ENCODE measurements around the gene L1CAM. TPM values are rescaled to one million over a fixed set of nuclear protein-coding genes. Genes with fewer than 3 reads are reported as not detected.

Gene L1CAM
- total RNA-seq, 1 donor from 2014 or later: 1.4 TPM

DNA sequence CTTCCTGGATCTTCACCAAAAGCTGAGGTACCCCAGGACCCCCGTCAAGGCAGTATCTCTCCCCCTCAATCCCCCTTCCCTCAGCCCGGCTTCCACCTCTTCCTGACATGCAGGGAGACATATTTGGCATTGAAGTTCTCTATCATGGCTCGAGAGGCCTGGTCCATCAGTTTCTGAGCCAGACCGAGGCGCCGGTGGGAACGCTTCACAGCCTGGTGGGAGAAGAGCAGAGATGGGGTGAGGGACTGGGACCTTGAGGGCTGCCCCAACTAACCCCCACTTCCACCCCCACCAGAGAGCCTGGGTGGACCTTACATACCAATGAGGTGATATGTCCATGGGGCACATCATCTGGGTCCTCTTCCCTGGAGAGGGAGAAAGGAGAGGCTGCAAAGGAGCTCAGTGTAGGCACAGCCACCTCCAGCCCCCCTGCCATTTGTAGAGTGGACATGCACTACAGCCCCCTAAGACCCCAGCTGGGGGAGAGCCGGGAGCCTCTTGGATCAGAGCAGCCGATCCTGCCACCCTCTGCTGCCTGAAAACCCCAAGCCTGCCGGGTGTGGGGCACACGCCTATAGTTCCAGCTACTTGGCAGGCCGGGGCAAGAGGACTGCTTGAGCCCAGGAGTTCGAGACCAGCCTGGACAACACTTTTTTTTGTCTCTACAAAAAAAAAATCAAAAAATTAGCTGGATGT, 46.4 kb upstream of the L1CAM start:
- peaks cover 4% of the 10 kb centered on the region for H3K36me3 Mint-ChIP-seq (ENCODE audit: insufficient read depth)
- peaks cover 9% of the 10 kb centered on the region for H3K4me1 Mint-ChIP-seq (ENCODE audit: low read depth)
- TF ChIP-seq, protein P1, sequence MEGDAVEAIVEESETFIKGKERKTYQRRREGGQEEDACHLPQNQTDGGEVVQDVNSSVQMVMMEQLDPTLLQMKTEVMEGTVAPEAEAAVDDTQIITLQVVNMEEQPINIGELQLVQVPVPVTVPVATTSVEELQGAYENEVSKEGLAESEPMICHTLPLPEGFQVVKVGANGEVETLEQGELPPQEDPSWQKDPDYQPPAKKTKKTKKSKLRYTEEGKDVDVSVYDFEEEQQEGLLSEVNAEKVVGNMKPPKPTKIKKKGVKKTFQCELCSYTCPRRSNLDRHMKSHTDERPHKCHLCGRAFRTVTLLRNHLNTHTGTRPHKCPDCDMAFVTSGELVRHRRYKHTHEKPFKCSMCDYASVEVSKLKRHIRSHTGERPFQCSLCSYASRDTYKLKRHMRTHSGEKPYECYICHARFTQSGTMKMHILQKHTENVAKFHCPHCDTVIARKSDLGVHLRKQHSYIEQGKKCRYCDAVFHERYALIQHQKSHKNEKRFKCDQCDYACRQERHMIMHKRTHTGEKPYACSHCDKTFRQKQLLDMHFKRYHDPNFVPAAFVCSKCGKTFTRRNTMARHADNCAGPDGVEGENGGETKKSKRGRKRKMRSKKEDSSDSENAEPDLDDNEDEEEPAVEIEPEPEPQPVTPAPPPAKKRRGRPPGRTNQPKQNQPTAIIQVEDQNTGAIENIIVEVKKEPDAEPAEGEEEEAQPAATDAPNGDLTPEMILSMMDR (IDR thresholded peaks at IDR 0.05; ENCODE audit: unreplicated experiment): no peak
- no peak overlapping the region for H3K4me3 Mint-ChIP-seq (ENCODE audit: low read depth)
- peaks cover 10% of the 10 kb centered on the region for H3K9me3 Mint-ChIP-seq (ENCODE audit: low read depth)
- H3K27ac Mint-ChIP-seq: no peak overlapping the region
- no peak for DNase-seq (ENCODE audit: low spot score, unreplicated experiment)
- no peaks in the 10 kb centered on the region for H3K27me3 Mint-ChIP-seq

DNA sequence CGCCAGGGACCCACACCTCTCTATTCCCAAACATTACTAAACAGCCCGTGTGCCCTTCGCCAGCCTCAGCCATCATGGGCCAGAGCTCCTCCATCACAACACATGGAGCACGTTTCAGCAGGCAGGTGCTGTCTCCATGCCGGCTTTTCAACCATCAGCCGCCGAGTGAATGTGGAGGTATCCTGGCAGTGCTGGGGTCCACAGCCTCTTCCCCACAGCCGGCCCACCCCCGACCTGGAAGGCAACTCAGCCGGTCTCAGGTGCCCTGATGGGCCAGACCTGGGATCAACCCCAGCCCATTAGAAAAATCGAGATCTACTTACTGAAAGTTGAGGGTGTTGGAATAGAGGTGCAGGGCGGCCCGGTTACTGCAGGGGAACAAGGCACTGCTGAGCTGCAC, 45.8 kb upstream of the L1CAM start:
- no peak for DNase-seq (ENCODE audit: low spot score, unreplicated experiment)
- H3K27ac Mint-ChIP-seq: no peak overlapping the region
- TF ChIP-seq, protein P1 (IDR thresholded peaks at IDR 0.05; ENCODE audit: unreplicated experiment): no peak
- no peaks in the 10 kb centered on the region for H3K27me3 Mint-ChIP-seq
- peaks cover 4% of the 10 kb centered on the region for H3K36me3 Mint-ChIP-seq (ENCODE audit: insufficient read depth)
- H3K9me3 Mint-ChIP-seq (ENCODE audit: low read depth): peaks cover 10% of the 10 kb centered on the region
- no peak overlapping the region for H3K4me3 Mint-ChIP-seq (ENCODE audit: low read depth)
- peaks cover 9% of the 10 kb centered on the region for H3K4me1 Mint-ChIP-seq (ENCODE audit: low read depth)

DNA sequence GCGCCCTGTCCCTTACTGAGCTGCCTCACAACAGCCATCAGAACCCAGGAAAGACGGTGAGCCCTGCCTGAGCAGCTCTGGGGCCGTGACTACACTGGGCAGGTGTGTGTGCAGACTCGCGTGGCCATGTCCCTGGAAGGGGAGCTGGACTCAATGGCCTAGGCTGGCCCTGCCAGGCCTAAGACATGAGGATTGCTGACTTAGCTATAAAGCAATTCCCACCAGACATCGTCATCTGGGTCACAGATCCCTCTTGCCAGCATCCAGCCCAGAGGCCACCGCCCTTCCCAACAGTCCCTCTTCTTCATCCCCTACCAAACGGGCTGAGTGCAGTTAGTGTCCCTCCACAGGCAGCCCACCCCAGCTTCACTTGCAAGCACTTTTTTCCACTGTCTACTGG, 45.2 kb upstream of the L1CAM start:
- H3K27me3 Mint-ChIP-seq: no peaks in the 10 kb centered on the region
- peaks cover 6% of the 10 kb centered on the region for H3K9me3 Mint-ChIP-seq (ENCODE audit: low read depth)
- no peak for DNase-seq (ENCODE audit: low spot score, unreplicated experiment)
- H3K4me3 Mint-ChIP-seq (ENCODE audit: low read depth): no peak overlapping the region
- H3K4me1 Mint-ChIP-seq (ENCODE audit: low read depth): peaks cover 9% of the 10 kb centered on the region
- H3K36me3 Mint-ChIP-seq (ENCODE audit: insufficient read depth): peaks cover 4% of the 10 kb centered on the region
- H3K27ac Mint-ChIP-seq: no peak overlapping the region
- TF ChIP-seq, protein P1 (IDR thresholded peaks at IDR 0.05; ENCODE audit: unreplicated experiment): no peak

DNA sequence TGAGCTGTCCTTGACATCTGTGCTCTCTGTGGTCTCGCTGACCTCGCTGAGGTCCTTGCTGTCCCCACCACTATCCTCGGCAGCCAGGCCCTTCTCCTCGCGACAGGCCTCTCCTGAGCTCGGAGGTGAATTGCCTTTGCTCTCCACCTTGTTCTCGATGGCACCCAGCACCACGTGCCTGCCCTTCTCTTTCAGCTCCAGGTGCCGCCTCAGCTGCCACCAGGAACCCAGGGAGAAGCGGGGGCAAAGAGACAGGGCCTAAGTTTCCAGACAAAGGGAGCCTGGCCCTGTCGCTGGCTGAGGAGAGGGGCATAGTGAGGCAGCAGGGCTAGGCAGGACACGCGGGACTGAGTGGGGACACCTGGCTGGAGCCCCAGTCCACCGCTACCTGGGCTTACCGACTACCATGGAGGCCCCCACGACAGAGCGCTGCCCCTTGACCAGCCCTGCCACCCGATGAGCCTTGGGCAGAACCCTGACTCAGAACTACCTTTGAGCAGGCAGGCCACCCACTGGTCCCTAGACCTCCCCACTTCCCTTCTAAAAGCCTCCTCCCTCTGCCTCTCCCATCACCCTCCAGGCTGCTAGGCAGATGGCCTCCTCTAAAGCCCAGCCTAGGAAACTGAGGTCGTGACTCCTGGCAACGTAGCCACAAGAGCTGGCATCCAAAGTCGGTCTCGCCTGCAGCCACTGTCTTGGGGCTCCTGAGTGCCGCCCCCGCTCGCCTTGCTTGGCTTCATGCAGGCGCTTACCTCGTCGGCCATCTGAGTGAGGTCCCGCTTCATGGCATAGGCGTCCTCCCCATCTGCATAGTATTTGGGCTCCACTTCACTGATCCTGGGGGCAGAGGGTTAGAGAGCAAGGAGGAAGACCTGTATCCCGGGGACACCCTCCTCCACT, 44.3 kb upstream of the L1CAM start:
- Mint-ChIP-seq H3K4me3 (ENCODE audit: low read depth) (no peak overlapping the region), H3K36me3 (ENCODE audit: insufficient read depth) (peaks cover 4% of the 10 kb centered on the region), H3K9me3 (ENCODE audit: low read depth) (peaks cover 6% of the 10 kb centered on the region), H3K27me3 (no peaks in the 10 kb centered on the region), H3K4me1 (ENCODE audit: low read depth) (peaks cover 11% of the 10 kb centered on the region), H3K27ac (no peak overlapping the region)
- TF ChIP-seq, protein P1 (IDR thresholded peaks at IDR 0.05; ENCODE audit: unreplicated experiment): no peak
- DNase-seq (ENCODE audit: low spot score, unreplicated experiment): no peak

DNA sequence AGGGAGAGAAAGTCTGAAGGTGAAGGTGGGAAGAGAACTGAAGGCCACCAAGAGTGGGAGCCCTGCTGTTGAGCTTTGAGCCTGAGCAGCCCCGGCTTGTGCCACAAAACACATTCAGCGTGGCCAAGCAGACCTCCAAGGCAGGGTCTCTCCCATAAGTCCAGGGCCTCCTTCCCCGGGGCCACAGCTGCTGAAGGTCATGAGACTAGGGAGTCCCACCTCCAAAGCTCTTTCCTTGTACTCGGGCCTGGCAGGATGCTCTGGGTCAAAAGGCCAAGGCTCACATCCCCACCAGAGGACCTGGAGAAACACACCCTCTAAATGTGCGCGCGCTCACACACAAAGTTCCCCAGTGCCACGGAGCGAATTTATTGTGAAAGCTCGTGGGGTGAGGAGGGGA, 43.6 kb upstream of the L1CAM start:
- Mint-ChIP-seq H3K36me3 (ENCODE audit: insufficient read depth) (peaks cover 4% of the 10 kb centered on the region), H3K27me3 (no peaks in the 10 kb centered on the region), H3K27ac (no peak overlapping the region), H3K9me3 (ENCODE audit: low read depth) (peaks cover 6% of the 10 kb centered on the region), H3K4me1 (ENCODE audit: low read depth) (peaks cover 11% of the 10 kb centered on the region), H3K4me3 (ENCODE audit: low read depth) (no peak overlapping the region)
- TF ChIP-seq, protein P1 (IDR thresholded peaks at IDR 0.05; ENCODE audit: unreplicated experiment): no peak
- no peak for DNase-seq (ENCODE audit: low spot score, unreplicated experiment)

Measured in progenitor cell of endocrine pancreas (in vitro differentiated cells).